Choroid plexus epithelial cell (primary cell): ENCODE data around the gene ORAI3.

Experiments used
- DNase-seq: peaks from one replicate; pipeline ENCODE4 v3.0.0-alpha.2; 2010; ENCODE audit warnings: low read depth
- H3K4me3 ChIP-seq: 2 replicates; pipeline ENCODE4 v1.5.1; 2011; ENCODE audit warnings: low read depth, mild to moderate bottlenecking, control low read depth, low read length, moderate library complexity
- TF ChIP-seq, protein P1 (sequence below): conservative IDR thresholded peaks from 2 replicates; pipeline ENCODE4 v1.5.1; 2011; ENCODE audit warnings: low read depth, mild to moderate bottlenecking, control low read depth, inconsistent platforms, low read length, moderate library complexity

ORAI3 gene

DNA sequence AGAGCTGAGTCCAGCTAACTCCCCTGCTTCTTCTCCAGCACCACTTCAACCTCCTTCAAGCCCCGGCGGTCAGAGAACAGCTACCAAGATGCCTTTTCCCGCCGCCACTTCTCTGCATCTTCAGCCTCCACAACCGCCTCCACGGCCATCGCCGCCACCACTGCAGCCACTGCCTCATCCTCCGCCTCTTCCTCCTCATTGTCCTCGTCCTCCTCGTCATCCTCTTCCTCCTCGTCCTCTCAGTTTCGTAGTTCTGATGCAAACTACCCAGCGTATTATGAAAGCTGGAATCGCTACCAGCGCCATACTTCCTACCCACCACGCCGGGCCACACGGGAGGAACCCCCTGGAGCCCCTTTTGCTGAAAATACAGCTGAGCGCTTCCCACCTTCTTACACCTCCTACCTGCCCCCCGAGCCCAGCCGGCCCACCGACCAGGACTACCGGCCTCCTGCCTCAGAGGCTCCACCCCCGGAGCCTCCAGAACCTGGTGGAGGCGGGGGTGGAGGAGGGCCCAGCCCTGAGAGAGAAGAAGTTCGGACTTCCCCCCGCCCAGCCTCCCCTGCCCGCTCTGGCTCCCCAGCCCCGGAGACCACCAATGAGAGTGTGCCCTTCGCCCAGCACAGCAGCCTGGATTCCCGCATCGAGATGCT, 15.8 kb downstream of the ORAI3 start:
- TF ChIP-seq, protein P1, sequence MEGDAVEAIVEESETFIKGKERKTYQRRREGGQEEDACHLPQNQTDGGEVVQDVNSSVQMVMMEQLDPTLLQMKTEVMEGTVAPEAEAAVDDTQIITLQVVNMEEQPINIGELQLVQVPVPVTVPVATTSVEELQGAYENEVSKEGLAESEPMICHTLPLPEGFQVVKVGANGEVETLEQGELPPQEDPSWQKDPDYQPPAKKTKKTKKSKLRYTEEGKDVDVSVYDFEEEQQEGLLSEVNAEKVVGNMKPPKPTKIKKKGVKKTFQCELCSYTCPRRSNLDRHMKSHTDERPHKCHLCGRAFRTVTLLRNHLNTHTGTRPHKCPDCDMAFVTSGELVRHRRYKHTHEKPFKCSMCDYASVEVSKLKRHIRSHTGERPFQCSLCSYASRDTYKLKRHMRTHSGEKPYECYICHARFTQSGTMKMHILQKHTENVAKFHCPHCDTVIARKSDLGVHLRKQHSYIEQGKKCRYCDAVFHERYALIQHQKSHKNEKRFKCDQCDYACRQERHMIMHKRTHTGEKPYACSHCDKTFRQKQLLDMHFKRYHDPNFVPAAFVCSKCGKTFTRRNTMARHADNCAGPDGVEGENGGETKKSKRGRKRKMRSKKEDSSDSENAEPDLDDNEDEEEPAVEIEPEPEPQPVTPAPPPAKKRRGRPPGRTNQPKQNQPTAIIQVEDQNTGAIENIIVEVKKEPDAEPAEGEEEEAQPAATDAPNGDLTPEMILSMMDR: no peak
- DNase-seq: no peak
- H3K4me3 ChIP-seq: no peak overlapping the region

DNA sequence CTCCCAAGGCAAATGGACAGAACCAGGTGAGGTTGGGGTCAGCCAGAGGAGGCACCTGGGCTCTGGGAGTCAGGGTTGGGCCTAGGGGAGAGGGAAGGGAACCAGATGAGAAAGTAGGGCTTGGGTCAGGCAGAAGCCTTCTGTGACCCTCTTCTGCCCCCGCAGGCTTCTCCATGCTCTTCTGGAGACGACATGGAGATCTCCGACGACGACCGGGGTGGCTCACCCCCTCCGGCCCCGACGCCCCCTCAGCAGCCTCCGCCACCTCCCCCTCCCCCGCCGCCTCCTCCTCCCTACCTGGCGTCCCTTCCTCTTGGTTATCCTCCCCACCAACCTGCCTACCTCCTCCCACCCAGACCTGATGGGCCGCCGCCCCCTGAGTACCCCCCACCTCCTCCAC, 16.6 kb downstream of the ORAI3 start:
- TF ChIP-seq, protein P1: no peak
- H3K4me3 ChIP-seq: no peak overlapping the region
- DNase-seq: no peak

DNA sequence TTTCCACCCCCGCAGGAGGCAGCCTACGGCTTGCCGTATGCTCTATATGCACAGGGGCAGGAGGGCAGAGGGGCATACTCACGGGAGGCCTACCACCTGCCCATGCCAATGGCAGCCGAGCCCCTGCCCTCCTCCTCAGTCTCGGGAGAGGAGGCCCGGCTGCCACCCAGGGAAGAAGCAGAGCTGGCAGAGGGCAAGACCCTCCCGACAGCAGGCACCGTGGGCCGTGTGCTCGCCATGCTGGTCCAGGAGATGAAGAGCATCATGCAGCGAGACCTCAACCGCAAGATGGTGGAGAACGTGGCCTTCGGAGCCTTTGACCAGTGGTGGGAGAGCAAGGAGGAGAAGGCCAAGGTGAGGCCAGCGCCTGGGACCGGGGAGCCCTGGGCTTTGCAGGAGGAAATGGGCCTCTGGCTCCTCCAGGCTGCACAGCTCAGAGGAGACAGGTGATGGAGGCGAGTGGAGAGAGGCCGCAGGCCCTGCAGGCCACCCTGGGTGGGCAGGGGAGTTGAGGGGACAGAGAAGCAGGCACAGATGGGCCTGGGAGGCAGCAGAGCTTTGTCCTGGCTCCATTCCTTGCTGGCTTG, 17.3 kb downstream of the ORAI3 start:
- H3K4me3 ChIP-seq: no peak overlapping the region
- TF ChIP-seq, protein P1: no peak
- DNase-seq: no peak

DNA sequence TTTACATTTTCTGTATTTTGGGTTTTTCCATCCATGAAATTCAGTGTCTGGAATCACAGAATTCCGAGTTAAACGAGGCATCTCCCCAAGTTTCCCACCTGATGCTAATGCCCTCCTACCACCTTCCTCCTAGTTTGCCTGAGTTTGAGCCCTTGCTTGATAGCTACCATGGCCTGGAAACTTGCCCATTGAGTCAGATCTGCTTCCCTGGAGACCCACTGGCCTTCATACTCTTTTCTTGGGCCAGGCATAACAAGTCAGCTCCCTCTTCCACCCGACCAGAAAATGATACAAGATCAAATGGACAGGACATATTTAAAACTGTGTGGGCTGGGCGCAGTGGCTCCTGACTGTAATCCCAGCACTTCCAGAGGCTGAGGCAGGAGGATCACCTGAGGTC, 18.9 kb downstream of the ORAI3 start:
- H3K4me3 ChIP-seq: no peak overlapping the region
- no peak for DNase-seq
- TF ChIP-seq, protein P1: no peak

DNA sequence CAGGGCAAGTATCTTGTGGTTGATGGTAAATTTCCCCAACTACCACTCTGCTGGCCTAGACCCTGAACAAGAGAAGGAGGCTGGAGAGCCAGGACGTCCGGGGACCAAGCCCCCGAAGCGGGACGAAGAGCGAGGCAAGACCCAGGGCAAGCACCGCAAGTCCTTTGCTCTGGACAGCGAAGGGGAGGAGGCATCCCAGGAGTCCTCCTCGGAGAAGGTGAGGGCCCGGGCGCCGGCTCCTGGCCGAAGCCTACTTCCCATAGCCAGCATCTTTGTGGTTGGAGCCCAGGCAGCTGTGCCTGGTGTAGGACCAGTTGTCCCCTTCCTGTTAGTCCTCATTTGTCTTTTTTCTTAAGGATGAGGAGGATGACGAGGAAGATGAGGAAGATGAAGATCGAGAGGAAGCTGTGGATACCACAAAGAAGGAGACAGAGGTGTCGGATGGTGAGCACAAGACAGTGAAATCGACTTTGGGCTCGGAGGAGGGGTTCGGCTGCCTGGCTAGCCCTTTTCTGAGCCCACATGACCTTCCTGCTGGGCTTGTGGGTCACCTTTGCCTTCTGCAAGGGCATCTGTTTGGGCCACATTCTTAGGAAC, 20.5 kb downstream of the ORAI3 start:
- TF ChIP-seq, protein P1: no peak
- no peak overlapping the region for H3K4me3 ChIP-seq
- no peak for DNase-seq

DNA sequence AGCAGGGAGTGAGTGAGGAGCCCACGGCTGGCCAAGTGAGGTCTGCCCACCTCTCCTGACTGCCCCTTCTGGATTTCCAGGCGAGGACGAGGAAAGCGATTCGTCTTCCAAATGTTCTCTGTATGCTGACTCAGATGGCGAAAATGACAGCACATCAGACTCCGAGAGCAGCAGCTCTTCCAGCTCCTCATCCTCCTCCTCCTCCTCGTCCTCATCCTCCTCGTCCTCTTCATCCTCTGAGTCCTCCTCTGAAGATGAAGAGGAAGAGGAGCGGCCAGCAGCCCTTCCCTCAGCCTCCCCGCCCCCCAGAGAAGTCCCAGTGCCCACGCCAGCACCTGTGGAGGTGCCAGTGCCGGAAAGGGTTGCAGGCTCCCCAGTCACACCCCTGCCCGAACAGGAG, 22.4 kb downstream of the ORAI3 start:
- no peak for DNase-seq
- H3K4me3 ChIP-seq: no peak overlapping the region
- TF ChIP-seq, protein P1: no peak

DNA sequence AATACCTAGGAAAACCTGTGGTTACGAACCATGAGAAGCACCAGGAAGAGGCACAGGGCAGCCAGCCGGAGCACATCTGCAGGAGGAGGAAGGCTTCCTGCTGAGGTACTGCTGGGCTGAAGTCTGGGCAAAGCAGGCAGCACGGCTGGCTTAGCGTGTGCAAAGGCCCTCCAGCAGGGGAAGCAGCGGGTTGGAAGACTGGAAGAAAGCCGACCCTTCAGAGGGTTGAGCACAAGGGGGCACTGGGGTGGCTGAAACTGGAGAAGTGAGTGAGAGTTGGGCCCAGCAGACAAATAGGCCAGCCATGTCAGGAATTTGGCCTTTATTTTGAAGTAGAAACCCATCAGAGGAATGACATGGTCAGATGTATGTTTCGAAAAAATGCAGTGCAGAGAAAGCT, 24.0 kb downstream of the ORAI3 start:
- DNase-seq: peak; percentile 85
- H3K4me3 ChIP-seq: no peak overlapping the region
- TF ChIP-seq, protein P1: peak; percentile 67
